Measurements from ENCODE around the gene GPC5. TPM values are rescaled to one million over a fixed set of nuclear protein-coding genes. Genes with fewer than 3 reads are reported as not detected.

Gene GPC5
- polyA plus RNA-seq, 3 donors from 2014 or later: 0.58 TPM; not detected in 2

DNA sequence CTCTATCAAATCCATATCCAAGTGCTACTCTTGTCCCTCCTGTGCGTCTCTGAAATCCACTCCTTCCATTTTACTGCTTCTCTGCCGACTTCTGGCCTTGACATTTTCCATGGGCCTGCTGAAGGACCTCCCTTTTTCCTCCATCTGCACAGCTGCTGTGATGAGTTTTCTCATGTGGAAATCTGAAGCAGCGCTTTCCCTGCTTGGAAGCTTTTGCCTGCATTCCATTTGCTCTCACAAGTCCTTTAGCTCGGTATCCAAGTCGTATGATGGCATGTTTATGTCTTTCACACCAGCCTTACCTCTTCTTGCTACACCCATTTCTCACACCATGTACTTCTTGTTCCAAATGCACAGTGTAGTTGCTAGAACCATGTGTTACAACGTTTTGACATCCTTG is 328.2 kb downstream of the GPC5 start:
- Mint-ChIP-seq H3K4me3 (no peak overlapping the region), H3K36me3 (no peaks in the 10 kb centered on the region), H3K27me3 (ENCODE audit: low read depth in 3 of 3) (no peaks in the 10 kb centered on the region), H3K9me3 (peaks cover 0 to 4% (median 0%) of the 10 kb centered on the region in 6 donors), H3K27ac (no peak overlapping the region), H3K4me1 (no peaks in the 10 kb centered on the region)
- no peak for DNase-seq

DNA sequence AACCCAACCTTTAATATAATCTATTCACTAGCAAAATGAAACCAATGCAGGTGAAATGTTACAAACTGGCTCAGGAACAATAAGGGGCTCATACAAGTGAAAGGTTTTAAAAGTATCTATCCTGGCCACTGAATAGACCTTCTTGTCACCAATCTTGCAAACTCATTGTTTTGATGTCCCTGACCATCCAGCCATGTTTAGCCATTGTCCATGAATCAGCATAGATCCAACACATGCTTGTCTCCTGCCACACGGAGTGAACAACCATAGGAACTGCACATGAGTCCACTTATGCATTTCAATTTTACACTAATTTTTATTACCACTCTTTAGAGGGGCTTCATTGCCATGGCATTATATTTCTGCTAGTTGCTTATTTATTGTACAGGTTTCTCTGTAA is 331.4 kb downstream of the GPC5 start:
- H3K4me1 Mint-ChIP-seq: no peaks in the 10 kb centered on the region
- H3K27ac Mint-ChIP-seq: no peak overlapping the region
- peaks cover 0 to 5% (median 0%) of the 10 kb centered on the region in 3 donors for H3K27me3 Mint-ChIP-seq (ENCODE audit: low read depth in 3 of 3)
- H3K4me3 Mint-ChIP-seq: no peak overlapping the region
- no peak for DNase-seq
- peaks cover 0 to 5% (median 0%) of the 10 kb centered on the region in 3 donors for H3K36me3 Mint-ChIP-seq
- H3K9me3 Mint-ChIP-seq: peaks cover 1 to 23% (median 6%) of the 10 kb centered on the region in 6 donors

- Mint-ChIP-seq H3K4me1 (no peaks in the 10 kb centered on the region), H3K36me3 (no peaks in the 10 kb centered on the region), H3K27me3 (ENCODE audit: low read depth in 3 of 3) (no peaks in the 10 kb centered on the region), H3K4me3 (no peak overlapping the region), H3K27ac (no peak overlapping the region), H3K9me3 (peaks cover 0 to 14% (median 5%) of the 10 kb centered on the region in 6 donors)
- no peak for DNase-seq
These were observed 341.3 kb downstream of the GPC5 start for GRCh38 chr13:91739751-91740150.

DNA sequence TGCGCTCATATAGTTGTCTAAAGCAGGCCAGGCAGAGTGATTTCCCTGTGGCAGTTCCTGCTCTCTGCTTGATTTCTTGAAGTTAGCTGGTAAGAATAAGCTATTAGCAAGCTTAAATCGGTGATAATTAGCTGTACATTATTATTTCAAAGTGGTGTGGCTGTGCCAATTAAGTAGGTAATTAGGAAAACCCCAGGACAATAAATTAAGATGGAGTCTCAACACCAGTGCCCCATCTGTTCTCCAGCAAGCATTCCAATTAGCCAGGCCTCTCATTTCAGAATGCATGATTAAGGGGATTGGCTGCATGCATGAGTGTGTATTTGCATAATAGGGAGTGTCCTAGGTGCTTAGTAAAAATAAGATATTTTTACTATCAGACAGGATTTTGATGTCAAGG is 342.3 kb downstream of the GPC5 start:
- Mint-ChIP-seq H3K36me3 (no peaks in the 10 kb centered on the region), H3K4me3 (no peak overlapping the region), H3K27me3 (ENCODE audit: low read depth in 3 of 3) (no peaks in the 10 kb centered on the region)

GRCh38 chr13:91741925-91742324 is 343.5 kb downstream of the GPC5 start:
- H3K4me1 Mint-ChIP-seq: no peaks in the 10 kb centered on the region
- no peaks in the 10 kb centered on the region for H3K27me3 Mint-ChIP-seq (ENCODE audit: low read depth in 3 of 3)
- no peaks in the 10 kb centered on the region for H3K36me3 Mint-ChIP-seq
- H3K9me3 Mint-ChIP-seq: peaks cover 0 to 14% (median 5%) of the 10 kb centered on the region in 6 donors
- no peak for DNase-seq
- no peak overlapping the region for H3K4me3 Mint-ChIP-seq
- no peak overlapping the region for H3K27ac Mint-ChIP-seq

More for the DNA sequence above, 342.3 kb downstream of the GPC5 start:
- Mint-ChIP-seq H3K4me1 (no peaks in the 10 kb centered on the region), H3K27ac (no peak overlapping the region), H3K9me3 (peaks cover 0 to 14% (median 5%) of the 10 kb centered on the region in 6 donors)
- no peak for DNase-seq

GRCh38 chr13:91744284-91744683 is 345.9 kb downstream of the GPC5 start:
- Mint-ChIP-seq H3K4me3 (no peak overlapping the region), H3K27me3 (ENCODE audit: low read depth in 3 of 3) (no peaks in the 10 kb centered on the region), H3K27ac (no peak overlapping the region), H3K4me1 (no peaks in the 10 kb centered on the region), H3K36me3 (no peaks in the 10 kb centered on the region), H3K9me3 (peaks cover 2 to 15% (median 5%) of the 10 kb centered on the region in 6 donors)
- no peak for DNase-seq

DNA sequence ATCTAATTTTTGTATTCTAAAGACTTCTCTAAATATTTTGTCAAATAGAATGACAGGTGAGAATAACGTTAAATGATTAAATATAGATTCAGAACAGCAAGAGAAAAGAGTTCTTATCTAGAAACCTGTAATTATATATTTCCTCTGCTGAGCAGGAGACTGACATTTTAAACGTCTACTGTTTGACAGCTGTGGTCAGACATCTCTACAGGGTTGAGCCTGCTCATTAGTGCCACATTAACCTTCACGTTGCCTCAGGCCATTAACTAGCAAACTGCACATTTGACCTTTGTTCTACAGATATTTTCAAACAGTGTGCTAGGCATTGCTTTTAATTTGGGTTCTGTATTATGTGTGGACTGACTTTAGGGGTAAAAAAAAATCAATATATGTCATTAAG is 347.5 kb downstream of the GPC5 start:
- no peak for DNase-seq
- Mint-ChIP-seq H3K4me1 (no peaks in the 10 kb centered on the region), H3K36me3 (no peaks in the 10 kb centered on the region), H3K4me3 (no peak overlapping the region), H3K27ac (no peak overlapping the region), H3K9me3 (peaks cover 0 to 19% (median 5%) of the 10 kb centered on the region in 6 donors), H3K27me3 (ENCODE audit: low read depth in 3 of 3) (peaks cover 0 to 2% (median 0%) of the 10 kb centered on the region in 3 donors)

DNA sequence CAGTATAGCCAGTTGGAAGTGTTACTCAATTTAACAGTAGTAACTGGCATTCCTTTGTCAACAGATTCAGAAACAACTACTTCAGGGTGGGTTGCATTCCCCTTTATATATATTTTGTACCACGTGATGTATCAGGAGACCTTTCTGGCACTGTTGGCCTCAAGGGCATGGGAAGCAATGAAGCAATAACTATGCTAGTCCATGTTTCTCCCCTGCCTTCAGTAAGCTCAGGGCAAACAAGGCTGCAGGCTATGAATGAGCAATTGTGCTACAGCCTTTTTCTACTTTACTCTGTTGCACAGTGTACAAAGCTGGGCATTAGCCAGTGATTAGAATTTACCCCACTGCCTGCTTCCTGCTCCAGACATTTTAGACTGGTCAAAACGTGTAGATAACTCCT is 348.8 kb downstream of the GPC5 start:
- Mint-ChIP-seq H3K4me1 (no peaks in the 10 kb centered on the region), H3K27ac (no peak overlapping the region), H3K9me3 (peaks cover 0 to 23% (median 8%) of the 10 kb centered on the region in 6 donors), H3K27me3 (ENCODE audit: low read depth in 3 of 3) (peaks cover 0 to 2% (median 0%) of the 10 kb centered on the region in 3 donors), H3K4me3 (no peak overlapping the region), H3K36me3 (no peaks in the 10 kb centered on the region)
- no peak for DNase-seq

DNA sequence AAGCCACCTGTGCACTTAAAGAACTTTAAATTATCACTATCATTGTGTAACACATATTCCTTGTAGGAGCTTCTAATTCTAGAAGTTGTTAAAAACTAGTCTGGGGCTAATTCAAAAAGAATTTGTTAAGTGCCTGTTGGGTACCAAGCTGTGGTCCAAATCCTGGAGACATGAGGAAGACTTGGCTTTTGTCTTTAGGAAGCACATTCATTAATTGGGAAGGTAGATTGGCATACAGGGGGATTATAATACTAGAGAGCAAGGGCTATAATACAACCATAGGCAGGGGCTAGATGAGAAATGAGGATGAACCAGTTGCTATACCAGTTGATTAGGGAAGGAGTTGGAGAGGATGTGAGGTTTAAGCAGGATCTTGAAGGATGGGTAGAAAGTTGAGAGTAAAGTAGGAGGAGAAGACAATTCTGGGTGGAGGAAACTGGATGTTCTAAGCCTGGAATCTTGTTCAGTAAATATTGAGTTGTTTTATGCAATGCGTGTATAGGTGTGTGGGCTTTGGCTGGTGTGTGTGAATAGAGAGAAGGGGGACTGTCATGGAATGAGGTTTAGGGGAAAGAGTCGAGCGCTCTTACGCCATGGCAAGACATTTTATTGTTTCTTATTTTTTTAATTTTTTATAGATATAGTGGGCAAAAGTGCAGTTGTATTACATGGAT is 350.1 kb downstream of the GPC5 start:
- Mint-ChIP-seq H3K9me3 (peaks cover 1 to 24% (median 8%) of the 10 kb centered on the region in 6 donors), H3K4me3 (no peak overlapping the region), H3K36me3 (no peaks in the 10 kb centered on the region), H3K27ac (no peak overlapping the region), H3K4me1 (no peaks in the 10 kb centered on the region), H3K27me3 (ENCODE audit: low read depth in 3 of 3) (peaks cover 0 to 2% (median 0%) of the 10 kb centered on the region in 3 donors)
- DNase-seq: no peak

DNA sequence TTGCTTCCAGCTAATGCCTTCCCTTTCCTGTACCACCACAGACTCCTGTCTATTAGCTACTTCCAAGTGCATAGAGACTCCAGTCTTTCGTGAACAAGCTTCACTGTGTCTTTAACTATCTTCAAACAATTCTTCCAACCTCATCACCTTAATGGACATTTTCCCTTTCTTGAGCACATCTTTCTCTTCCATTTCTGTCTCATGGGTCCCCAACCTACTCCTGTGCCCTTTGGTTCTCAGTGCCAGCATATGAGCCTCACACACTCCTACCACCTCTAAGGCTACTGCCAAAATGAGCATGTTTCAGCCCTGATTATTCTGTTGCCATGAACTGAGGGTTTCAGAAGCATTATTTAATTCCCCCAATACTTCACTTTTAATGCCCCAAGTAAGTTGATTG is 360.3 kb downstream of the GPC5 start:
- H3K9me3 Mint-ChIP-seq: peaks cover 4 to 31% (median 14%) of the 10 kb centered on the region in 6 donors
- DNase-seq: no peak
- H3K27me3 Mint-ChIP-seq (ENCODE audit: low read depth in 3 of 3): no peaks in the 10 kb centered on the region
- no peak overlapping the region for H3K27ac Mint-ChIP-seq
- no peak overlapping the region for H3K4me3 Mint-ChIP-seq
- no peaks in the 10 kb centered on the region for H3K36me3 Mint-ChIP-seq
- H3K4me1 Mint-ChIP-seq: no peaks in the 10 kb centered on the region

GRCh38 chr13:91762957-91763356 is 364.5 kb downstream of the GPC5 start:
- H3K27me3 Mint-ChIP-seq (ENCODE audit: low read depth in 3 of 3): peaks cover 0 to 2% (median 1%) of the 10 kb centered on the region in 3 donors
- no peaks in the 10 kb centered on the region for H3K4me1 Mint-ChIP-seq
- H3K36me3 Mint-ChIP-seq: no peaks in the 10 kb centered on the region
- no peak overlapping the region for H3K27ac Mint-ChIP-seq
- no peak overlapping the region for H3K4me3 Mint-ChIP-seq
- H3K9me3 Mint-ChIP-seq: peaks cover 5 to 43% (median 15%) of the 10 kb centered on the region in 6 donors
- no peak for DNase-seq

DNA sequence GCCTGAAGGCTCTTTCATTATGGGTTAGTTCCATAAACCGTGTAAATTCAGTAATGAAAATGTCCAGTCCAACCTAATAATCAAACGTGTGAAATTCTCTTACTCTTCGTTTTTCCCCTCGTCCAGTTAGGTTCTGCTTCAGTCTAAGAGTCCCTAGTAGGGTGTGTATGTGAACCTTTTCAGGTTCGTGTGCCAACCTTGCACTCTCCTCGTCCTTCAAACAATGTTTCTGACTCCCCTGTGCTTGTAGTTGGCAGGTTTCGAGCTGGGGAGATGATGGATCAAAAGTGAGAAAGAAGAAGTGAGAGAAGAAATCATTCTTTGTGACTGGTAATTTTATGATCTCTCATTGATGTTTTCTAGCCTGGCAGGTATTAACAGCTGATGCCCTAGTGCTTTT is 366.1 kb downstream of the GPC5 start:
- H3K4me1 Mint-ChIP-seq: no peaks in the 10 kb centered on the region
- H3K36me3 Mint-ChIP-seq: no peaks in the 10 kb centered on the region
- DNase-seq: no peak
- H3K4me3 Mint-ChIP-seq: no peak overlapping the region
- no peak overlapping the region for H3K27ac Mint-ChIP-seq
- H3K9me3 Mint-ChIP-seq: peaks cover 5 to 48% (median 14%) of the 10 kb centered on the region in 6 donors
- H3K27me3 Mint-ChIP-seq (ENCODE audit: low read depth in 3 of 3): peaks cover 0 to 2% (median 1%) of the 10 kb centered on the region in 3 donors

DNA sequence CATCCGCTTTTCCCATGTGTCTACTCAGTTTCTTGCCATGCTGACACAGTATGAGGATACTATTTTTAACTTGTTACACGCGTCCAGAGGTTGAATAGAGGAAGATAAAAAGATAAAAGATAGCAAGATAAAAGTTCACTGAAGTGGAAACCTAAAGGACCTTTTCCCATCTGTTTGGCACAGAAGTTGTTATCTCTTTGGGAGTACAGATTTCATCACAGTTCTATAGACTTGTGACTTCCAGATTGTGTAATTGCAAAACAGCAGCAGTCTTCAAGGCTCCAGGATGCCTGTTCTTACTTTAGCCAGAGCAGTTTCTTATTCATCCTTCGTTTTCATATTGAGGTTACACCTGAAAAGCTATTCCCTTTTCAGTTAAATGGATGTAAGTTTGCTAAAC is 369.2 kb downstream of the GPC5 start:
- Mint-ChIP-seq H3K27ac (no peak overlapping the region), H3K4me1 (no peaks in the 10 kb centered on the region), H3K9me3 (peaks cover 6 to 34% (median 8%) of the 10 kb centered on the region in 6 donors), H3K36me3 (no peaks in the 10 kb centered on the region), H3K4me3 (no peak overlapping the region), H3K27me3 (ENCODE audit: low read depth in 3 of 3) (peaks cover 0 to 2% (median 1%) of the 10 kb centered on the region in 3 donors)
- DNase-seq: no peak

DNA sequence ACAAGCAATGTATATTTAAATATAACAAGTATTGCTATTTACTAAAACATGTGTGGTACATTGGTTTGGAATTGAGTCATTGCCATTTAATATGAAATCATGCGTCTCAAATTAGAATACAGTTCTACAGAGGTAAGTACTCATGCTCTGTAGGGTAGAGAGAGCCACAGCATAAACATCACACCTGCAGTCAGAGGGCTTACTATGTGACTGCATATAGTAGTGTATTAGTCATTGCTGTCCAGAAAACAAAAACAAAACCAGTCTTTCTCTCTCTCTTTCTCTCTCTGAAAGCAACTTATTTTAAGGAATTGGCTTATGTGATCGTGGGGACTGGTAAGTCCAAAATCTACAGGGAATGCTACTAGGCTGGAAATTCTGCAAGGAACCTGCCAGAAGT is 370.3 kb downstream of the GPC5 start:
- no peak overlapping the region for H3K27ac Mint-ChIP-seq
- no peak for DNase-seq
- peaks cover 4 to 28% (median 7%) of the 10 kb centered on the region in 6 donors for H3K9me3 Mint-ChIP-seq
- H3K36me3 Mint-ChIP-seq: no peaks in the 10 kb centered on the region
- no peaks in the 10 kb centered on the region for H3K4me1 Mint-ChIP-seq
- H3K4me3 Mint-ChIP-seq: no peak overlapping the region
- peaks cover 0 to 2% (median 1%) of the 10 kb centered on the region in 3 donors for H3K27me3 Mint-ChIP-seq (ENCODE audit: low read depth in 3 of 3)

- Mint-ChIP-seq H3K4me3 (no peak overlapping the region), H3K27me3 (ENCODE audit: low read depth in 3 of 3) (no peaks in the 10 kb centered on the region)
- DNase-seq: no peak
These were observed 372.8 kb downstream of the GPC5 start for GRCh38 chr13:91771229-91771628.

More at GRCh38 chr13:91771229-91771628, 372.8 kb downstream of the GPC5 start:
- H3K9me3 Mint-ChIP-seq: peaks cover 2 to 18% (median 7%) of the 10 kb centered on the region in 6 donors
- H3K27ac Mint-ChIP-seq: no peak overlapping the region
- H3K4me1 Mint-ChIP-seq: no peaks in the 10 kb centered on the region
- no peaks in the 10 kb centered on the region for H3K36me3 Mint-ChIP-seq

Measured in immature natural killer cell (primary cell).